Stimulated activated CD8-positive, alpha-beta memory T cell treated with anti-CD3 and anti-CD28 coated beads, Interleukin-7, amount 100 ng/mL, for 24 hours (primary cell): ENCODE data around the gene NUDT21.
"Not testable (repeated sequence)": the region's sequence is repeated elsewhere in the genome, so short reads cannot be mapped to it uniquely, and the experiment has no call there.

Experiments
- DNase-seq: peaks from one replicate; pipeline ENCODE4 v3.0.0-alpha.2; 2020; ENCODE audit warnings: low read depth

NUDT21 gene

GRCh38 chr16:56419740-56420548 lies 31.2 kb downstream of the NUDT21 start:
- no peak for DNase-seq

GRCh38 chr16:56417138-56417537 lies 34.0 kb downstream of the NUDT21 start:
- no peak for DNase-seq

GRCh38 chr16:56415875-56416274 lies 35.3 kb downstream of the NUDT21 start:
- DNase-seq: no peak

DNA sequence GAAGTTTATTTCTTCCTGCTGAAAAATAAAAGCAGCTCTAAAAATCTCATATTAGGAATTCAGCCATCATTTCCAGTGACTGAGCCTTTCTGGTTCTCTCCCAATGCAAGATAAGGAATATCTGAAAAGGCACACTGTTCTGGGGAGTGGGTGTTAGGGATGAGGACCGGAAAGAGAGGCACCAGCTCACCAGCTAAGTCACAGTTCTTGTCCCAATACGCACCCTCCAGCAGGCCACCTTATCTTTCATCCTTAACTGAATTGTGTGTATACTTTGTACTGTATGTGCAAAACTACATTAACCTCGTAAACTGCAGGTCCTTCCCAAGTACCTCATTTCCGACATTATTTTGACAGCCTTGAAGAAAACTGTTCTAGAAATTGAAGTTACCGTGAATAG lies 36.8 kb downstream of the NUDT21 start:
- DNase-seq: no peak

- DNase-seq: no peak
Observed at GRCh38 chr16:56413381-56413780, 37.8 kb downstream of the NUDT21 start.

DNA sequence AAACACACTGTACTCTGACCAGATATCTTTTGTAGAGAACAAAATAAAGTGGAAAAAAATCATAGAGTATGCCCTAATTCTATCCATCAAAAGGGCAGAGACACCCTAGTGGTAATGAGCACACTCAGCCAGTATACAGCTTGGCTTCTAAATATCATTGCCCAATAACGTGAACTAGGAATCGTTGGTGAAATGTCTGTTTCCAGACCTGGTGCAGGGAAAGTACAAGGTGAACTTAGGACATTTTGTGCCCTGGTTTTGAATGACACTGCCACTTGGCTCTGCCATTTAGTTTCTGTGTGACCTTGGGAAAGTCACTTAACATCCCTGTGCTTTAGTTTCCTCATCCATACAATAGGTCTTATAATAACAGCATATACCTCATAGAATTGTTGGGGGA lies 39.5 kb downstream of the NUDT21 start:
- DNase-seq: no peak

DNA sequence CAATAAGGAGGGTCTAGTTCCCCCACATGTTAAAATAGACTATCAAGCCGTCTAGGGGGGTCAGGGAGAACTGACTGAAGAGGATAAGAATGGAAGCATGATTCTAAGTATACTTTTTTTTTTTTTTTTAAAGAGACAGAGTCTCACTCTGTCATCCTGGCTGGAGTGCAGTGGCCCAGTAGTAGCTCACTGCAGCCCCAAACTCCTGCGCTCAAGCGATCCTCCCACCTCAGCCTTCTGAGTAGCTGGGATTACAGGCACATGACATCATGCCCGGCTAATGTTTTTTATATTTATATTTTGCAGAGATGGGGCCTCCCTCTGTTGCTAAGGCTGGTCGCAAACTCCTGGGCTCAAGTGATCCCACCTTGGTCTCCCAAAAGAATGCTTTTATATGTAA lies 40.0 kb downstream of the NUDT21 start:
- no peak for DNase-seq

DNA sequence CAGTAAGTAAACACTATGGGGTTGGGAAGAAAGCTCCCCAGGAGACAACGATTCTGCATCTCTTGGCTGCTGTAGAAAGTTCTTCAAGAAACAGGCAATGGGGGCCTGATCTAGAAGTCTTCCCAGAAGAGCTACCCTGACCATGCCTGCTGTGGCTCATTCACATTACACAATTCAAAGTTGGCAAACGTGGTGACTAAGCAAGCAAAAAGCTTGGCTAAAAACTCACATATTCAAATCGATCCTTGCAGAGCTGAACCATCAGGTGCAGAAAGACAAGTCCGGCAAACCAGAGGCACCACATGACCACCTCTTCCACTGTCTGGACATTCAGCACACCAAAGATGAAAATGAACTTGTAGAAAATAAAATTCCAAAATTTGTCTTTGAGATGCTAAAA lies 41.9 kb downstream of the NUDT21 start:
- DNase-seq: no peak

DNA sequence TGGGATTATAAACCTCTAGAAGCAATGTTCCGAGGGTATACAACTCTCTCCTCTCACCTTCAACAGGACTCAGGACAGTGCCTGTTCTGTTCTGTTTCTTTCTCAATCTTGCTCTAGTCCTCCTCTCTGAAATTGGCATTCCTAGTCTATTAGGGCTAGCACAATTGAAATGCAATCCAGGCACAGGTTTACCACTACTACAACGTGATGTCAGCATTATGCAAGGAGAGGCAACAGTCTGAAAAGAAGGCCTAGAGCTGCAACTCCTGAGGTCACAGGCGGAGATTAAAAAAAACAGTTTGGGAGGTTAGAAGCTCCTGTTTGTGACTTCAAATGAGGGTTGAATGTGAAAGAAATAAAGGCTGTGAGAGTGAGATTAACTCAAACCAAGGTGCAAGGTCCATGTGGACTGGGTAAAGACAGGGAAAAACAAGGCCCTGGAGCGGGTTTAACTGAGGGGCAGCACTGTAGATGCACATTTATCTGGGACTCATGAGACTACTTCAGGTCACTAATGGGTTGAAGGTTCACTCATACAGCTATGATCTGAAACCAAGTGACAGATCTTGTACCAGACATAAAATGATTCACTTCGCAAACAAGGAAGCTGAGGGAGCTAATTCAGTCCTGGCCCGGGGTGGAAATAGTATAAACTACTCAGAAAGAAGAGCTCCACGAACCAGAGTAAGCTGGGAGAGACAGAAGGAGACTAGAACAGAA lies 42.6 kb downstream of the NUDT21 start:
- DNase-seq: no peak

- DNase-seq: no peak
Observed at GRCh38 chr16:56405977-56406672, 45.0 kb downstream of the NUDT21 start.

DNA sequence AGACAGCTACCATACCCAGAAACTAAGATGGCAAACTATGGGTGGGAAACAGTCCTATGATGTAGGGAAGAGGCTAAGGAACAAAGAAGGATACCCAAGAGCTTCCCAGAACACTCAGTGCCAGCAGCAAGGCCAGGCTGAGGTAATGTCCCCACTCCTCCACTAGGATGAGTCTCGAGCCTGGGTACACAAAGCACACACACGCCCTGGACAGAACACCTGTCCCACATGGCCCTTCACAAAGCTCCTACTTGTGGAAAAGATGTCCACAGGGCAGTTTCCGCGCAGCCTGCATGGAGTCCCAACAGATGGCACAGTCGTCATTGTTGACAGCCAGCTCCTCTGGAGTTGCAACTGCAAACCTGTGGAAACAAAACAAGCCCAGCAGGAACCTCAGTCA lies 49.6 kb downstream of the NUDT21 start:
- DNase-seq: no peak

- no peak for DNase-seq
Observed at GRCh38 chr16:56400458-56400857, 50.7 kb downstream of the NUDT21 start.

DNA sequence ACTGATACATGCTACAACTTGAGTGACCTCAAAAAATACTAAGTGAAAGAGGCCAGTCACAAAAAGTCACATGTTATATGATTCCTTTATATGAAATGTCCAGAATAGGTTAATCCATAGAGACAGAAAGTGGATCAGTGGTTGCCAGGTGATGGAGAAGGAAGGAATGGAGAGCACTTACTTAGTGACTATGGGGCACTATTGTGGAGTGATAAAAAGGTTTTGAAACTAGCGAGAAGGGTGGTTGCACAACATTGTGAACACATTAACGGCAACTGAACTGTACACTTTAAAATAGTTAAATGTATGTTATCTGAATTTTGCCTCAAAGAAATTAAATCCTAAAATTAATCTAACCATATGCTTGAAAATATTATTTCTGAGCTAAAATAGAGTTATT lies 51.6 kb downstream of the NUDT21 start:
- DNase-seq: no peak

GRCh38 chr16:56399047-56399446 lies 52.1 kb downstream of the NUDT21 start:
- no peak for DNase-seq

DNA sequence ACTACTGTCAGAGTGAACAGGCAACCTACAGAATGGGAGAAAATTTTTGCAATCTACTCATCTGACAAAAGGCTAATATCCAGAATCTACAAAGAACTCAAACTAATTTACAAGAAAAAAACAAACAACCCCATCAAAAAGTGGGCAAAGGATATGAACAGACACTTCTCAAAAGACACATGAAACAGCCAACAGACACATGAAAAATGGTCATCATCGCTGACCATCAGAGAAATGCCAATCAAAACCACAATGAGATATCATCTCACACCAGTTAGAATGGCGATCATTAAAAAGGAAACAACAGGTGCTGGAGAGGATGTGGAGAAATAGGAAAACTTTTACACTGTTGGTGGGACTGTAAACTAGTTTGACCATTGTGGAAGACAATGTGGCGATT lies 54.4 kb downstream of the NUDT21 start:
- DNase-seq: not testable (repeated sequence)

DNA sequence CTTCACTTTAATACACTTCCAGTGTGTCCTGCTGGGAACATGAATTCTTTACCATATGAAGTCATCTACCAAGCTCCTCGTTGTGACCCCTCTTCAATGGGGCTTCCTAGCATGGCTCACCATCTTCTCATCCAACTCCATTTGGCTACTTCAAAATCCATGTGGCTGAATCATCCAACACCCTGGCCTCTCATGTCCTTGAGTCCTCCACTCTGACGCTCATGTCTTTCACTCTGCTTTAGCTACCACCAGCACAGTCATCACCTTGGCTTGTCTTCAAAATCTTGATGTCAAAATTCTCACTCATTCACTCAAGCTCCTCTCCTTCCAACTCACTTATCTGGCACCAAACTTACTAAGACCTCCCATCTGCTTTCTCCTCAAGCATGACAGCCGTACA lies 61.6 kb downstream of the NUDT21 start:
- no peak for DNase-seq

DNA sequence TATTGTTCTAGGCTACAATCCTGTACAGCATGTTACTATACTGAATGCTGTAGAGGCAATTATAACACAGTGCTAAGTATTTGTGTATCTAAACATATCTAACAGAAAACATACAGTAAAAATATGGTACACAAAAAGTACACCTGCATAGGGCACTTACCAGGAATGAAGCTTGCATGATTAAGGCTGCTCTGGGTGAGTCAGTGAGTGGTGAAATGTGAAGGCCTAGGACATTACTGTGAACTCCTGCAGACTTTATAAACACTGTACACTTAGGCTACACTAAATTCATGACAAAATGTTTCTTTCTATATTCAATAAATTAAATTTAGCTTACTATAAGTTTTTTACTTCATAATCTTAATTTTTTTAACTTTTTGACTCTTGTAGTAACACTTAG lies 62.9 kb downstream of the NUDT21 start:
- no peak for DNase-seq

GRCh38 chr16:56387396-56387795 lies 63.7 kb downstream of the NUDT21 start:
- no peak for DNase-seq

DNA sequence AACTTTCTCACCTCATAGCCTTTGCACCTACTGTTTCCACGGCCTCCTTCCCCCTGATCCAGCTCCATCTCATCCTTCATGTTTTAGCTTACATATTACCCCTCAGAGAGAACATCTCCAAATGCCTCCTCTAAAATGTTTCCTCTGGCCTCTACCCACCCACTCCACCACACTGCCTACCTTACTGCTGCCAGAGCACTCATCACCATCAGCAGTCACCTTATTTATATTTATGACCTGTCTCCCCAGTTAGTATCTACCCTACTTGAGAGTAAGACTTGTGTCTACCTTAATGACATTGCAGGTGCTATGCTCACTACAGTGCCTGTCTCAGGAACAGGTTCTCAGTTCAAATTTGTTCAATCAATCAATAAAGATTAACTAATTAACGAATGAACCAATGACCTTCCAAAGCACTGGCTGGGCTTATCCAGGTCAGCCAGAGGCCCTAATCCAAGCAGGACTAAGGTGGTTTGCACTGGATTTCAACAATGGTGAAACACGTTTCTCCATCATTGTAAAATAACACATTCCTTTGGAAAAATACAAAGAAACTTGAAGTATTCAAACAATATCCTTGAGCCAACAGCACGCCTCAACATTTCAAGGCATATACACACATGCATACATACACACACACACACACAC lies 66.9 kb downstream of the NUDT21 start:
- no peak for DNase-seq

DNA sequence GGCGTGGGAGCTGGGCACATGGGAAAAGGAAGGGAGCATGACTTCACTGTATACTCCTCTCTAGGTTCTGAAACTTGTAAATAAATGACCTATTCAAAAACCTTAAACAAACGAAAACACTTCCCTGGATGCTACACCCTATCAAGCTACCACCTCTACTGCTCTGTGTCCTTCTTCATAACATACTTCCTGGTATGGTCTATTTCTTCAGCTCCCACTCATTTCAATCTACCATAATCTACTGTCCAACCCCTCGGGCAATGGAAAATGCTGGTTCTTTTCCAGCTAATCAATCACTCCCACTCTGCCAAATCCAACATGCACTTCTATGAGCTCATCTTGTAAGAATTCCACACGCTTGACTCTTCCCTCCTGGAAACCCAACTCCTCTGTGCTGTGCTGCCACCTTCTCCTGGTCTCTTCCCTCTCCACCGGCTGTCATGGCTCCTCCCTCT lies 68.2 kb downstream of the NUDT21 start:
- DNase-seq: no peak

GRCh38 chr16:56382459-56382858 lies 68.7 kb downstream of the NUDT21 start:
- DNase-seq: no peak

GRCh38 chr16:56380778-56381485 lies 70.2 kb downstream of the NUDT21 start:
- not testable (repeated sequence) for DNase-seq
